Fibroblast of pulmonary artery (primary cell): ENCODE data around the gene ATP2B2.

Source experiments
- DNase-seq: peaks from one replicate; pipeline ENCODE4 v3.0.0-alpha.2; 2010; ENCODE audit warnings: low read depth
- H3K4me3 ChIP-seq: replicated peaks from 2 replicates; pipeline ENCODE4 v1.5.1; 2011; ENCODE audit warnings: low read depth, mild to moderate bottlenecking, control low read depth, low read length, moderate library complexity
- CTCF ChIP-seq: IDR thresholded peaks from 2 replicates; pipeline ENCODE4 v1.5.1; 2011; ENCODE audit warnings: mild to moderate bottlenecking, control low read depth, low read length, inconsistent platforms; ENCODE audit errors: missing control alignments

Gene ATP2B2

DNA sequence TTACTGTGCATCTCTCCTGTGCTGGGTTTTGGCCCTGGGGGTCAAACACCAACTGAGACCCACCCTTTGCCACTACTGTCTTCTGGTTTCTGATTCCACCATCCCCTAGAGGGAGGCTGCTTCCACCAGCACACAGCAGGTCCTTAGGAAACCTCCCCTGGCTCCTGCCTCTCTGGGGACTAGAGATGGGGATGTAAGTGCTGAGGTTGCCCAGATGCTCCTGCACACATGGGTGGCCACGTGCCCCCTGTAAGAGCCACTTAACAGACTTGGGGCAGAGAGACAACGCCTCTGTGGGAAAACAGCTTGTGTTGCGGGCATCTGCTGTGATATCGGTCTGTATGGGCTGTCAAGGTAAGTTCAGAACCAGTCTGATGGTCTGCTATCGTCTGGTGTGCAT, 83.4 kb downstream of the ATP2B2 start:
- DNase-seq, result no peak
- no peak overlapping the region for H3K4me3 ChIP-seq
- TF ChIP-seq CTCF, result no peak

GRCh38 chr3:10420745-10421475, 84.5 kb downstream of the ATP2B2 start:
- no peak for TF ChIP-seq CTCF
- no peak for DNase-seq
- H3K4me3 ChIP-seq, result no peak overlapping the region

- no peak for DNase-seq
- no peak overlapping the region for H3K4me3 ChIP-seq
- TF ChIP-seq CTCF, result no peak
Measured at GRCh38 chr3:10419637-10420232, 85.7 kb downstream of the ATP2B2 start.

GRCh38 chr3:10417847-10418246, 87.5 kb downstream of the ATP2B2 start:
- peak; percentile 4 for TF ChIP-seq CTCF
- DNase-seq, result peak; percentile 9

DNA sequence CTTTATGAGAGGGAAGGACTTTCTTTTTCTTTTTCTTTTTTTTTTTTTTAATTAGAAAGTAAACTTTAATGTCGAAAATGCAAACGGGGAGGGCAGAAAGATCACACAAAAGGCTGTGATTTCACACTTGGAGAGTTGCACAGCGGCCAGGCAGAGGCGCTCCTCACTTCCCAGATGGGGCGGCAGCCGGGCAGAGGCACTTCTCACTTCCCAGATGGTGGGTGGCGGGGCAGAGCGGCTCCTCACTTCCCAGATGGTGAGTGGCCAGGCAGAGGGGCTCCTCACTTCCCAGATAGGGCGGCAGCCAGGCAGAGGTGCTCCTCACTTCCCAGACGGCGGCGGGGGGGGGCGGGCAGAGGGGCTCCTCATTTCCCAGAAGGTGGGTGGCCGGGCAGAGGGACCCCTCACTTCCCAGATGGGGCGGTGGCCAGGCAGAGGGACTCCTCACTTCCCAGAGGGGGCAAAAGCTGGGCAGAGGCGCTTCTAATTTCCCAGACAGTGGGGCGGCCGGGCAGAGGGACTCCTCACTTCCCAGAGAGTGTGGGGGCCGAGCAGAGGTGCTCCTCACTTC, 88.6 kb downstream of the ATP2B2 start:
- TF ChIP-seq CTCF, result no peak

More at GRCh38 chr3:10417847-10418246, 87.5 kb downstream of the ATP2B2 start:
- H3K4me3 ChIP-seq, result no peak overlapping the region

GRCh38 chr3:10413041-10413440, 92.3 kb downstream of the ATP2B2 start:
- no peak overlapping the region for H3K4me3 ChIP-seq
- no peak for DNase-seq
- no peak for TF ChIP-seq CTCF

More for the DNA sequence above, 88.6 kb downstream of the ATP2B2 start:
- no peak for DNase-seq
- no peak overlapping the region for H3K4me3 ChIP-seq
